ENCODE measurements around the gene DTX2.
"Not testable (repeated sequence)": the region's sequence is repeated elsewhere in the genome, so short reads cannot be mapped to it uniquely, and the experiment has no call there.

The DTX2 gene

DNA sequence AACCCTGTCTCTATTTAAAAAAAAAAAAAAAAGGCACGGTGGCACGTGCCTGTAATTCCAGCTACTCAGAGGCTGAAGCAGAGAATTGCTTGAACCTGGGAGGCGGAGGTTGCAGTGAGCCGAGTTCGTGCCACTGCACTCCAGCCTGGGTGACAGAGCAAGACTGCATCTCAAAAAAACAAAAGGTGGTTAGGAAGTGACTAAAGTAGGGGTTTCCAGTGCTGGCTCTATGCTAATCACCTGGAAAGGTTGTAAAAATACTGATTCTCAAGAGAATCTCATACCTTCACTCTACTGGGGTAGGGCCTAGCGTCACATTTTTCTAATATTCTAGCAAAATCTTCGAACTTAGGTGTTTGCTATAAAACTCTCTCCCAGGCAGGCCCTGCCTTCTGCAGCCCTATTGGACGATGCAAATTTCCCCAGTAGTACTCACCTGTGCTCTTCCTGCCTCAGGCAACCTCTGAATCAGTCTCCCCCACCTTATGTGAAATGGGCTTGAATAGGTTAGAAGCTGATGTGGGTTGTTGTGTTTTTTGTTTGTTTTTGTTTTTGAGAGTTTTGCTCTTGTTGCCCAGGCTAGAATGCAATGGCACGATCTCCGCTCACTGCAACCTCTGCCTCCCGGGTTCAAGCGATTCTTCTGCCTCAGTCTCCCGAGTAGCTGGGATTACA, 33.2 kb upstream of the DTX2 start:
- Histone ChIP-seq H3K4me3 (no peak overlapping the region), H3K27ac (no peak overlapping the region), H3K4me1 (peaks cover 11% of the 10 kb centered on the region), H3K4me2 (no peak overlapping the region), H3K36me3 (no peaks in the 10 kb centered on the region), H3K27me3 (no peaks in the 10 kb centered on the region), H3K9me3 (no peaks in the 10 kb centered on the region), H3K9ac (no peak overlapping the region), H4K20me1 (no peaks in the 10 kb centered on the region)
- TF ChIP-seq Cebpa-rat (IDR thresholded peaks at IDR 0.05) = no peak

- Histone ChIP-seq H3K27me3 (no peaks in the 10 kb centered on the region), H3K4me2 (no peak overlapping the region), H3K9ac (no peak overlapping the region), H3K4me3 (no peak overlapping the region), H3K4me1 (peaks cover 8% of the 10 kb centered on the region), H3K27ac (no peak overlapping the region), H3K36me3 (no peaks in the 10 kb centered on the region), H3K9me3 (no peaks in the 10 kb centered on the region), H4K20me1 (no peaks in the 10 kb centered on the region)
- no peak for TF ChIP-seq Cebpa-rat (IDR thresholded peaks at IDR 0.05)
Measured at GRCh38 chr7:76428868-76429805, 32.4 kb upstream of the DTX2 start.

GRCh38 chr7:76430211-76430610, 31.3 kb upstream of the DTX2 start:
- Histone ChIP-seq H4K20me1 (no peaks in the 10 kb centered on the region), H3K4me2 (no peak overlapping the region), H3K4me1 (no peaks in the 10 kb centered on the region), H3K27ac (no peak overlapping the region), H3K9me3 (no peaks in the 10 kb centered on the region), H3K9ac (no peak overlapping the region), H3K27me3 (no peaks in the 10 kb centered on the region), H3K36me3 (no peaks in the 10 kb centered on the region), H3K4me3 (no peak overlapping the region)
- no peak for TF ChIP-seq Cebpa-rat (IDR thresholded peaks at IDR 0.05)

DNA sequence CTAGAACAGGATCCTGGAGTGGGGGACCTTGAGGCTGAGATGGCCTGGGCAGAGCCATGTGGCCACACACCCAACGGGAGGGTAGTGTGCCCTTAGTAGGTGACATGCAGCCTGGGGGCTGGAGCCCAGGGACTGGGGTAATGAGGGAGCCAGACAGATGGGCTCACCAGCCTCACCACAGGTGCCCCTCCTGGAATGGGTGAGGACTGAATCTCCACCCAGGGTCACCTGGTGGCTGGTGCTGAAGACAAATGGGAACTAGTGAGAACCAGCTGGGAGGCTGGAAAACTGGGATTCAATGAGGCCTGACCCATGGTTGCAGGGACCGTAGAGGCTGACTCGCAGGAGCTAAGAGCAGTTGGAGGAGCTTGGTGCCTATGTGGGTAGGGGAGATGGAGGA, 30.7 kb upstream of the DTX2 start:
- Histone ChIP-seq H3K27me3 (no peaks in the 10 kb centered on the region), H3K36me3 (no peaks in the 10 kb centered on the region), H3K9ac (no peak overlapping the region), H3K27ac (no peak overlapping the region), H3K4me3 (no peak overlapping the region), H3K9me3 (no peaks in the 10 kb centered on the region), H3K4me2 (no peak overlapping the region), H4K20me1 (no peaks in the 10 kb centered on the region), H3K4me1 (no peaks in the 10 kb centered on the region)
- no peak for TF ChIP-seq Cebpa-rat (IDR thresholded peaks at IDR 0.05)

DNA sequence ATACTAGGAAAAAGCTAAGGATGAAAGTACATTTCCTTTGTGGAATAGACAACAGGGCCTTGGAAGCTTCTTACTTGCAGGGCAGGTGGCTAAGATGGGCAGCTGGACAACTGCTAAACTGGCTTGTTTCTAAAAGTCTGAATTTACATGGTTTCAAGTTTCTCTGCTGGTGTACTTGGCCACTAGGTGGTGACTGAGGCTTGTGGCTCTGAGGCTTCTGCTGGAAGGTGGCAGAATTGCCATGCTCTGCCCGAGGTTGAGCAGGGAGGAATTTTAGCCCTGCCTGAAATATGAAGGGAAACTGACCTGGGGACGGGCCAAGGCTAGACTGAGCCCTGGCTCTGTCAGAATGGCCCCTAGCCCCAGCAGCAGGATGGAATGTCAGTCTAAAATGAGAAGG, 23.6 kb upstream of the DTX2 start:
- H3K27ac ChIP-seq, H3K27me3 ChIP-seq, H3K9ac ChIP-seq: not testable (repeated sequence)

GRCh38 chr7:76439120-76439888, 22.2 kb upstream of the DTX2 start:
- not testable (repeated sequence) for H3K36me3 ChIP-seq, H3K4me2 ChIP-seq, H3K4me1 ChIP-seq, H3K27ac ChIP-seq, H3K9ac ChIP-seq, H4K20me1 ChIP-seq, H3K9me3 ChIP-seq, H3K4me3 ChIP-seq, H3K27me3 ChIP-seq

More for the DNA sequence above, 23.6 kb upstream of the DTX2 start:
- H3K9me3 ChIP-seq, H3K4me1 ChIP-seq, H4K20me1 ChIP-seq, H3K4me2 ChIP-seq, H3K36me3 ChIP-seq, H3K4me3 ChIP-seq: not testable (repeated sequence)

- H3K4me2 ChIP-seq = not testable (repeated sequence)
Measured at GRCh38 chr7:76440404-76440803, 21.1 kb upstream of the DTX2 start.

DNA sequence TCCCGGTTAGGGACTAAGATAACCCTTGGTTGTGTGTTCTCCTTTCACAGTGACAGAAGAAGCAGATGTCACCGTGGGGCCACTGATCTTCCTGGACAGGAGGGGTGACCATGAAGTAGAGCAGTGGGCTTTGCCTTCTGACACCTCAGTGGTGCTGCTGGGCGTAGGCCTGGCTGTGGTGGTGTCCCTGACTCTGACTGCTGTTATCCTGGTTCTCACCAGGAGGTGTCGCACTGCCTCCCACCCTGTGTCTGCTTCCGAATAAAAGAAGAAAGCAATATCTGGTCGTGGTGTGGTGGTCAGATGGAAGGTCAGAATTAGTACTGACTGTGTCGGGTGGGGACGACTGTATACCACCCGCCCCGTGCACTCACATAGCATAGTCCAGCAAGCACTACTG, 19.7 kb upstream of the DTX2 start:
- H3K4me1 ChIP-seq, H3K9me3 ChIP-seq, H3K27ac ChIP-seq, H3K4me2 ChIP-seq, H4K20me1 ChIP-seq, H3K27me3 ChIP-seq, H3K9ac ChIP-seq, H3K4me3 ChIP-seq, H3K36me3 ChIP-seq: not testable (repeated sequence)

More at GRCh38 chr7:76440404-76440803, 21.1 kb upstream of the DTX2 start:
- H4K20me1 ChIP-seq, H3K36me3 ChIP-seq, H3K9me3 ChIP-seq, H3K4me1 ChIP-seq, H3K9ac ChIP-seq, H3K27me3 ChIP-seq, H3K4me3 ChIP-seq, H3K27ac ChIP-seq: not testable (repeated sequence)

DNA sequence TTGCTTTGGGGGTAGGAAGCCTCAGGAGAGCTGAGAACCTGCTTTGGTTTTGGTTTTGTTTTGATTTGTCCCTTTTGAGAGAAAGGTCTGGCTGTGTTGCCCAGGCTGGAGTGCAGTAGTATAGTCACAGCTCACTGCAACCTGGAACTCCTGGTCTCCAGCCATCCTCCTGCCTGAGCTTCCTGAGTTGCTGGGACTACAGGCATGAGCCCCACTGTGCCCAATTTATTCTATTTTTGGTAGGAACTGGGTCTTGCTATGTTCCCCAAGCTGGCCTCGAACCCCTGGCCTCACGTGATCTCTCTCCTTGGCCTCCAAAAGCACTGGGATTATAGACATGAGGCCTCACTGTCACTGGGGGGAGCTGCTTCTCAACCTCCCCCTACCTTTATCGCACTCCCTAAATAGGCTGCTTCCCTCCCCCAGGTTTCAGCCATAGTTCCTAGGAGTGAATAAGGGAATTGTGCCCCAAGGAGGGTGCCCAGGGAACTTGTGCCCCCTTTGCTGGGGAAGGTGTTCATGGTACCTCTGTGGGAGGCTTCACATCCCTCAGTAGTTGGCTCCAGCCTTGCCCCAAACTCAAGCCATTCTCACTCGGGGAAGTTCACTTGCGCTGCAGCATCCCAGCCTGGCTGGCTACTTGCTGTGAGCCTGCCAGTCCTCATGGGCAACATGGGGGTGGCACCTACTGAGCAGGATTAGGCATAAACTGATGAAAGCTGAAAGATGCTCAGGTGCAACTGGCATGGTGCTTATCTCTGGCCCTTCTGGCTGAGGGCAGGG, 18.7 kb upstream of the DTX2 start:
- not testable (repeated sequence) for H4K20me1 ChIP-seq, H3K9ac ChIP-seq, H3K4me1 ChIP-seq, H3K9me3 ChIP-seq, H3K36me3 ChIP-seq, H3K4me3 ChIP-seq, H3K4me2 ChIP-seq, H3K27me3 ChIP-seq, H3K27ac ChIP-seq

- not testable (repeated sequence) for H3K27ac ChIP-seq, H3K36me3 ChIP-seq, H3K27me3 ChIP-seq, H3K4me3 ChIP-seq, H3K9ac ChIP-seq, H3K9me3 ChIP-seq, H3K4me2 ChIP-seq, H3K4me1 ChIP-seq, H4K20me1 ChIP-seq
Measured at GRCh38 chr7:76443846-76444245, 17.7 kb upstream of the DTX2 start.

- H3K4me2 ChIP-seq = peak overlapping the region; percentile 47
- not testable (repeated sequence) for H3K27me3 ChIP-seq, H3K9ac ChIP-seq, H3K4me3 ChIP-seq, H3K36me3 ChIP-seq, H3K9me3 ChIP-seq, H4K20me1 ChIP-seq, H3K4me1 ChIP-seq
- peak overlapping the region; percentile 71 for H3K27ac ChIP-seq
Measured at GRCh38 chr7:76445577-76446008, 15.9 kb upstream of the DTX2 start.

- not testable (repeated sequence) for H3K4me3 ChIP-seq, H3K27ac ChIP-seq, H3K4me2 ChIP-seq, H3K36me3 ChIP-seq, H3K9me3 ChIP-seq, H3K4me1 ChIP-seq, H4K20me1 ChIP-seq, H3K9ac ChIP-seq, H3K27me3 ChIP-seq
Measured at GRCh38 chr7:76457017-76457416, 4.5 kb upstream of the DTX2 start.

DNA sequence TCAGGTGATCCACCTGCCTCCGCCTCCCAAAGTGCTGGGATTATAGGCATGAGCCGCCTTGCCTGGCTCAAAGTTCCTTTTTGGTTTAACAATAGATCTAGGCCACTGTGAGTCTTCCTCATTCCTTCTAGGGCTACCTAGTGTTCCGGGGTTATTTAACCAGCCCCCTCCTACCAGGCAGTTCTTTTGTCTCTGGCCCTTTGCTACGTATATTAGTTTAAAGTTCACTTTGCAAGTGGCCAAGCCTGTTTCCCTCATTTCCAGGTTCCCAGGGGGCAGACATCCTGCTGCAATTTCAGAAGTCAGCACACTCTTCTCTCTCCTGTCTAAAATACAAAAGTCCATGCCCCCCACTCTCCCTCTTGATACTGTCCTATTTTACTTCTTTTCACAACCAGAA, 3.0 kb upstream of the DTX2 start:
- not testable (repeated sequence) for H3K4me1 ChIP-seq, H3K9ac ChIP-seq, H3K27me3 ChIP-seq, H3K4me2 ChIP-seq, H3K4me3 ChIP-seq, H3K27ac ChIP-seq, H3K9me3 ChIP-seq, H3K36me3 ChIP-seq, H4K20me1 ChIP-seq

All from BLaER1 (cell line).